Activated gamma-delta T cell (primary cell): ENCODE measurements around the gene PBRM1.
A peak's percentile ranks its signal among the peaks of the same experiment; 100 is the strongest.
"Not testable (repeated sequence)": the region's sequence is repeated elsewhere in the genome, so short reads cannot be mapped to it uniquely, and the experiment has no call there.

Source experiments
- DNase-seq: peaks from one replicate; lab custom pipeline; 2025; lab: John Stamatoyannopoulos, UW

PBRM1 gene

DNA sequence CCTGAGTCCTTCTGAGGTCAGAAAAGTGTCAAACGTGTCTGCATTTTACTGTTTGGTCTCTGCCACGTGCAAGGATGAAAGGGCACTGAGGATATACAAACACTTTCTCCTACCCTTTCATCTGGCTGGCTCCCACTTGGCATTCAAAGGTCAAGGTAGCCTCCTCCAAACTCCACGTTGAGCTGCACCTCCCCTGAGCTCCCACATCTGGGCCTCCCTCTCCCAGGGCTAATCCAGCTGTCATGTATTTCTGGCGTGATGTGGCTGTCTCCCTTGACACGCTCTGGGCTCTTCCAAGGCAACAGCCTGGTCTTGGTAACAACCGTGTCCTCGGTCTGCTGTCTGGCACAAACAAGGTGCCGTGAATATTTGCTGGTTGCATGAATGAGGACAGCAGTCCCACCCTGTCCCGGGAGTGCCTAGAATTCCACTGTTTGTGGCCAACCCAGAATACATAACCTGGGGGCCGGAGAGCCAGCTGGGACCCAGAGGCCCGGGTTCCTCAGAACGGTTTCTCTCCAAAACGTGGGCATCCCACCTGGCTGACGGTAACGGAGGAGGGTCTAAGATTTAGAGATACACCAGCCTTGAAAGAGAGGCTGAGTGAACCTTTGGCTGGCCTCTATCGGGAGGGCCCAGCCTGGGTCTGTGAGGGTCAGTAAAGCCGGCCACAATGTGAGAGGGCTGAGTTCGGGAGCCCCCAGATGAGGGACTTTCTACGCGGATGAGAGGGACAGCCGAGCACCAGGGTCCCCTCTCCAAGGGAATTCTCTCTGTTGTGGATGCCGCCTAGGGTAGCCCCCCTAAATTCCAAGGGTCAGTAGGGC lies 19.1 kb upstream of the PBRM1 start:
- DNase-seq: no peak

- DNase-seq: no peak
Measured at GRCh38 chr3:52703341-52703740, 17.6 kb upstream of the PBRM1 start.

GRCh38 chr3:52697632-52697965 lies 11.9 kb upstream of the PBRM1 start:
- no peak for DNase-seq

DNA sequence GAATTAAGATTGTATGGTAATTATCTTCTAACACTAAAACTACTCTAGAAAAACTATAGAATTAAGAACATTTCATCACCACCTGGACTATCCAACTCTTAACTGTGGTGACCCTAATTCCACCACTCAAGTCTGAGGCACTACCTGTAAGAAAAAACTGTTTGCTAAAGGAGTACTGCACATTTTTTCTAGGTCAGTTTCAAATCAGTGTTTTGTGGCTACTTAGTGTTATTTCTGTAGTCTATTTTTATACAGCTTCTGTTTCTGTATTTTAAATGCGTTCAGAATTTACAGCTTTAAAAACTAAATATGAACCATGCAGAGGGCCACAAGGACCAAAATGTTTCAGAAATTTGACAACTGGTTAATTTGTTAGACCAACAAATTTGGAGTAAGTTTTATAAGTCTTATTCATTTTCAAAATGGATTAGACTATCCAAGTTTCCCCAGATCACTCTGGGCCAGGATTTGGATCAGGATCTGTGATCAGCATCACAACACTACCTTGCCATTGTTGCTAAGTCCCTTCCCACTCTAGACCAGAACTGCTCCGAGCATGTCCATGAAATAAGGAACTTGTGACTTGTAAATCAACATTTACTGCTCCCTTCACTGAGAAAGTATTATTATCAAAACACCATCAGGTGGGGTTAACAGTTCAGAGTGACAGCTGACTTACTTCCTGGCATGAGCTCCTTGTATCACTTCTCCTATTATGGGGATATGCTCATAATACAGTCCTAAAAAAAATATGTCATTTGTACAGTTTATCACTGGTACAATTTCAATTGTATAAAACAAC lies 11.3 kb upstream of the PBRM1 start:
- DNase-seq: no peak

DNA sequence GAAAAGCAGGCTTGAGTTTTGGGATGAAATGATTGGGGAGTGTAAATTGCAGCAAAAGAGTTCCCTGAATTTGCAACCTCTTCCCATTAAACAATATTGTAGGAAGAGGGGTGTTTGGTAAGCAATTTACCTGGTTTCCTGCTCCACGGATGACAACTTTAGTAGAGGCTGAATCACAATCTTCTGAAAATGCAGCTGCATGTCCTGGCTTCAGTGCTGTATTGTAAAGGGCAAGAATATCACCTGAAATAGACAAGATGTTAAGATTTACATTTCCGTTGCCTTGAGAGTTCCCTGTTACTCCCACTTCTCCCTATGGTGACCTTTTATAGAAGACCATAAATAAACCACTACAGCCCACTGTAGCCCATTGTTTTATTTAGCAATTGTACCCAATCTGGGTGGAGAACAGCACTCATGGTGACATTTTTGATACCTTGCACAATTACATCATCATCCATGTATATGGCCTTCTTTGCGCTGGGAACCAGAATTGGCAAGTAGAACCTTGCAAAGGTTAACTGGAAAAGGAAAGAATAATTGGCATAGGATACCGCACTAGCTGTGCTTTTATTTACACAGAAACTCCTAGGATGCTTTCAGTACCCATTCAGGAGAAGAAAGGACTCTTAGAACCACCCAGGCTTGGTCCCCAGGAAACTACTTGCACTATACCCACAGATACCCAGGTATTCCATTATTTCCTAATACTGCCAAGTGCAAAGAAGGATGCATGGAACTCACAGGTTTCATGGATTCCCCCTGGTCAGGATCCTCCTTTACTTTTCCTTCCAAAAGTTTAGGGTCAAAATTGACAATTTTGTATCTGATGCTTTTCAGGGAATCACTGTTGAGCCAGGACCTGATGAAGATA lies 10.3 kb upstream of the PBRM1 start:
- DNase-seq: no peak

GRCh38 chr3:52694528-52695189 lies 8.9 kb upstream of the PBRM1 start:
- DNase-seq: no peak

DNA sequence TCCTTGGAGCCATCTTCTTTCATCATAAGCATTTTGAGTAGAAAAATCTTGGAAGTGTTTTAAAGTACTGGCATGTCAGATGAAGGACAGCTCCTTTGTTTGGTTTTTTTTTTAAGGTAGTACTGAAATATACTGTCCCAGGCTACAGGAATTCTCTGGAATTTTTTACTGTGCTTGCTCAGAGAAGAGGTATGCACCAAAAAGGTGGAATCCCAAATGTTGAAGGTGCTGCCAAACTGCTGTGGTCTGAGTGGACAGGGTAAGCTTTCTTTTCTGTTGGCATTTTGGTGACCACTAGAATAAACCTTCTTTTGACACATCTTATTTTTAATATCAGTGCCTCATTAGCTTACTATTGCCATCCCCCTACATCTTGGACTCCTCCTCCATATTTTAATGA lies 7.4 kb upstream of the PBRM1 start:
- no peak for DNase-seq

DNA sequence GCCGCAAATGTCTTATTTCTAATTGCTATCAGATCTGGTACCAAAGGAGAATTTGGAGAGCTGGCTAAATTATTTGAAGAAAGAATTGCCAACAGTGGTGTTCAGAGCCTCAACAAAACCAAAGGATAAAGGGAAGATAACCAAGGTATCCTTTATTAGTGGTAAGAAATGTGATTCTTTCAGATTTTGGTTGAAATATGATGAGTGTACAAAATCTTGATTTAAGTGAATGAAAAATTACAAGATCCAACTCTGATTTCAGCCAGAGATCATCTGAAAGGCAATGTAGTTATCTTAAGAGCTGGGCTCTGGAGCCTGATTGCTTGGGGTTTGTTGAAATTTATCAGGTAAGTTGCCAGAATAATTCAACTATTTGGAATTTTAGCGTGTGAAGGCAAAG lies 4.8 kb upstream of the PBRM1 start:
- DNase-seq: no peak

- no peak for DNase-seq
Measured at GRCh38 chr3:52689151-52689550, 3.4 kb upstream of the PBRM1 start.

GRCh38 chr3:52688266-52688665 lies 2.6 kb upstream of the PBRM1 start:
- no peak for DNase-seq

- peak; percentile 72 for DNase-seq
Measured at GRCh38 chr3:52685285-52685708, 416 bp downstream of the PBRM1 start.

GRCh38 chr3:52684184-52684583 lies 1.5 kb downstream of the PBRM1 start:
- DNase-seq: no peak

GRCh38 chr3:52683611-52684010 lies 2.1 kb downstream of the PBRM1 start:
- no peak for DNase-seq

DNA sequence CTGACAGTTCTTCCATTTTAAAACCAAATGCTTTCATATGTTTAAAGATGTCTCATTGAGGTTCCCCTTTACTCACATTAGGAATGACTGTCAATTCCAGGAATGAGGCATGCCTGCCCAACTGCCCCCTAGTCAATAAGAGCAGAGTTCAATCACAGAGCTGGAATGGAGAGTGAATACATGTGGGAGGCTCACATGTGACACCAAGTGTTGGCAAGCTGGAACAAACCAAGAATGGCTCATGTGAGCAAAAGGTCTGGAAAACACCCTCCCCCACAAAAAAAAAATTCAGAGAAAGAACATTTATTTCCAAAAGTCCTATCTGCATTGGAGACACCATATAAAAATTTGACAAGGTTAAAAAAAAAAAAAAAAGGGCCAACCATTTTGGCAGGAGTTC lies 3.7 kb downstream of the PBRM1 start:
- no peak for DNase-seq

DNA sequence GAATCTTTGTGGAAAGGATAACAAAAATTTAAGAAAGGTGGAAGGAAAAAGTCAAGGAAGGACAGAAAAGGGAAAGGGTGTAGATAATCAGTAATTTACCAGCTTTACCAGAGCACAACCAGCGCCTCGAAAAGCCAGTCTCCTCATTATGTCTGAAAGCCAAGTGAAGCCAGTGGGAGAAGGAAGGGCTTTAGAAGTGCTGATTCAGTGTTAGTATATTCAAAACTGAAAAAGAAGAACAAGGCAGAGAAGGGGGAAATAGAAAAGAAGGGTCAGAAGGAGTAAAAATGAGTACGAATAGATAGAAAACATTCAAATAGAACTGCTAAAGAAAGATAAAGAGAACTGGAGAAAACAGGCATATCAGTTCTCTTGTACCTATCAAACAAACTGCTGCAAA lies 4.1 kb downstream of the PBRM1 start:
- DNase-seq: no peak

GRCh38 chr3:52679811-52680210 lies 5.9 kb downstream of the PBRM1 start:
- DNase-seq: no peak

DNA sequence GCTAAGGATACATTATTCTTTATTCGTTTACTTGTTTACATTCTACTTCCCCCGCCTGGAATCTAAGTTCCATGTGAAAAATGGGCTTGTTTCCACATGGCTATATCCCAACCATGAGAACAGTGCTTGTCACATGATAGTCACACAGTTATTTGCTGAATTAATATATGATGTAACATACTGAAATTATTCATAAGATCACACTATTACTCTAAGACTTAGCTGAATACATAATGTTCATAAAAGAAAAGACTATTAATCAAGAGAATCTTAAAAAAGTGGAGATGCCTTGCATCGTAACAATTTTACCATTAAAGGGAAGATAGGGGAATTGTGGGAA lies 6.5 kb downstream of the PBRM1 start:
- DNase-seq: no peak

- DNase-seq: no peak
Measured at GRCh38 chr3:52678265-52679198, 7.2 kb downstream of the PBRM1 start.

DNA sequence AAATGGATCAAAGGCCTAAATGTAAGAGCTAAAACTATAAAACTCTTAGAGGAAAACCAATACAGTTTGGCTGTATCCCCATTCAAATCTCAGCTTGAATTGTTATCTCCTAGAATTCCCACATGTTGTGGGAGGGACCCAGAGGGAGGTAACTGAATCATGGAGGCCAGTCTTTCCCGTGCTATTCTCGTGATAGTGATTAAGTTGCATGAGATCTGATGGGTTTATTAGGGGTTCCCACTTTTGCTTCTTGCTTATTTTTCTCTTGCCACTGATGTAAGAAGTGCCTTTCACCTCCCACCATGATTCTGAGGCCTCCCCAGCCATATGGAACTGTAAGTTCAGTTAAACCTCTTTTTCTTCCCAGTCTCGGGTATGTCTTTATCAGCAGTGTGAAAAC lies 9.5 kb downstream of the PBRM1 start:
- not testable (repeated sequence) for DNase-seq

DNA sequence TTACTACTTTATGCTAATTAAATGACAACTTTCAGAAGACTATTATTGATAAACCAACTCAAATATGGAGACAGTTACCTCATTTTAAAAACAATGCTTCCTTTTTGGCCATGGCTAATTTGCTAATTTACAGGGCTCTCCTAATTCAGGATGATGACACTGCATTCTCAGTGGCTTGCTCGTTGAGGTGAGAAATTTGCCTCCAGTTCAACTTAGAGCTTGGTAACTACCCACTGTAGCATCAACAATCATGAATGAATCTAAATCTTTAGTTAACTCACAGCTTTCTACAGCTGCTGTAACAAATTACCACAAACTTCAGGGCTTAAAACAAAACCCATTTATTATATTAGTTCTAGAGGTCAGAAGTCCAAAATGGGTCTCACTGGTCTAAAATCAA lies 14.0 kb downstream of the PBRM1 start:
- DNase-seq: no peak
